Gastroesophageal sphincter (tissue), 4 donors: Measurements from ENCODE around the gene PNPLA1. TPM values are rescaled to one million over a fixed set of nuclear protein-coding genes. Genes with fewer than 3 reads are reported as not detected.

Experiments used
- ATAC-seq: fragments of 150-250 bp; one replicate; pipeline ENCODE4 v1.9.1; 2016; ENCODE audit warnings: mild to moderate bottlenecking, moderate library complexity
- H3K27ac ChIP-seq, 4 donors: fragments of 200-600 bp; sonication (generic) in 3 of 4; 1 replicate in 3 of 4; 2 replicates in 1 of 4; pipeline ENCODE4 v1.5.1; 2016 to 2019
- H3K27me3 ChIP-seq: fragments of 200-600 bp; sonication (generic); one replicate; pipeline ENCODE4 v1.5.1; 2019
- H3K36me3 ChIP-seq, 2 donors: fragments of 200-600 bp; sonication (generic); one replicate each; pipeline ENCODE4 v1.5.1; 2019; ENCODE audit warnings: control low read depth in 1 of 2
- H3K4me1 ChIP-seq, 3 donors: fragments of 200-600 bp; sonication (generic); 1 replicate in 2 of 3; 2 replicates in 1 of 3; pipeline ENCODE4 v1.5.1; 2016 to 2019; ENCODE audit warnings: control low read depth in 2 of 3
- H3K4me3 ChIP-seq, 2 donors: fragments of 200-600 bp; sonication (generic); one replicate each; pipeline ENCODE4 v1.5.1; 2019; ENCODE audit warnings: mild to moderate bottlenecking in 1 of 2, moderate library complexity in 1 of 2
- H3K9me3 ChIP-seq, 3 donors: fragments of 200-600 bp; sonication (generic); one replicate each; pipeline ENCODE4 v1.5.1; 2017 to 2019; ENCODE audit warnings: control low read depth in 2 of 3
- EP300 ChIP-seq: sonication (generic); formaldehyde crosslinking; IDR thresholded peaks from one replicate; pipeline ENCODE4 v1.6.1; 2017; ENCODE audit warnings: antibody characterized with exemption, mild to moderate bottlenecking
- POLR2A ChIP-seq, 2 donors: fragments of 450-650 bp; IDR thresholded peaks; one replicate each; pipeline ENCODE4 v1.6.1; 2017; ENCODE audit warnings: antibody characterized with exemption in 2 of 2, mild to moderate bottlenecking in 2 of 2, moderate library complexity in 1 of 2
- POLR2AphosphoS5 ChIP-seq: sonication (generic); formaldehyde crosslinking; IDR thresholded peaks from one replicate; pipeline ENCODE4 v1.6.1; 2017; ENCODE audit warnings: antibody characterized with exemption
- WGBS, 2 donors: methylation state at CpG; one replicate each; pipeline ENCODE4 v1.1.5; 2018; ENCODE audit warnings: low coverage in 1 of 2; 5-methylcytosine and 5-hydroxymethylcytosine counted together
- total RNA-seq, 4 donors: library from RNA; depleted of rRNA; stranded (reverse); fragments of >200 nt; gene quantifications; one replicate each; pipeline ENCODE4 v1.1.0, GENCODE V29; 2016
- TF ChIP-seq, protein P1 (sequence below), 4 experiments: fragments of 200-600 bp in 2 of 4; fragments of 450-650 bp in 2 of 4; sonication (generic) in 1 of 4; IDR thresholded peaks; one replicate each; pipeline ENCODE4 v1.5.1; 2017 to 2019; ENCODE audit warnings: antibody characterized with exemption in 4 of 4, mild to moderate bottlenecking in 2 of 4, moderate library complexity in 2 of 4

The PNPLA1 gene
- total RNA-seq, 4 donors from 2014 or later = not detected

DNA sequence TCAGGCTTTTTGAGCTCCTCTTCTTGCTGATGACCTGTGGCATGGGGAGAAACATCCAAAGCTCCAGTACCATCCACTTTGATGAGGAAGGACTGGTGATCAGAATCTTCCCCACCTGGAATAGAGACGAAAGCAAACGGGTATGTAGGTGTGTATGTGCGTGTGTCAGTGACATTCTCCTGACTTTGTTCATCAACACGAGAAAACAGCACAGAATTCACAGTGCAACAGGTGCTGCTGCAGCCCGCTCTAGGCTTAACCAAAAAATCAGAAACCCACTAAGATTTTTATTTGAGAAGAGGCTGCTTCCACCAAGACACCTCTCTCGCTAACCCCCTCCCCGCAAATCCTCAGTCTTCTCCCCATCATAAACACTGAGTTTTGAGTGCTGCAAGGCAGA lies 58.7 kb downstream of the PNPLA1 start:
- TF ChIP-seq POLR2AphosphoS5 = no peak
- TF ChIP-seq, protein P1, sequence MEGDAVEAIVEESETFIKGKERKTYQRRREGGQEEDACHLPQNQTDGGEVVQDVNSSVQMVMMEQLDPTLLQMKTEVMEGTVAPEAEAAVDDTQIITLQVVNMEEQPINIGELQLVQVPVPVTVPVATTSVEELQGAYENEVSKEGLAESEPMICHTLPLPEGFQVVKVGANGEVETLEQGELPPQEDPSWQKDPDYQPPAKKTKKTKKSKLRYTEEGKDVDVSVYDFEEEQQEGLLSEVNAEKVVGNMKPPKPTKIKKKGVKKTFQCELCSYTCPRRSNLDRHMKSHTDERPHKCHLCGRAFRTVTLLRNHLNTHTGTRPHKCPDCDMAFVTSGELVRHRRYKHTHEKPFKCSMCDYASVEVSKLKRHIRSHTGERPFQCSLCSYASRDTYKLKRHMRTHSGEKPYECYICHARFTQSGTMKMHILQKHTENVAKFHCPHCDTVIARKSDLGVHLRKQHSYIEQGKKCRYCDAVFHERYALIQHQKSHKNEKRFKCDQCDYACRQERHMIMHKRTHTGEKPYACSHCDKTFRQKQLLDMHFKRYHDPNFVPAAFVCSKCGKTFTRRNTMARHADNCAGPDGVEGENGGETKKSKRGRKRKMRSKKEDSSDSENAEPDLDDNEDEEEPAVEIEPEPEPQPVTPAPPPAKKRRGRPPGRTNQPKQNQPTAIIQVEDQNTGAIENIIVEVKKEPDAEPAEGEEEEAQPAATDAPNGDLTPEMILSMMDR (IDR thresholded peaks at IDR 0.05) = no peak
- TF ChIP-seq POLR2A (IDR thresholded peaks at IDR 0.05) = no peak
- no peak for TF ChIP-seq EP300
- no peak for ATAC-seq
- Histone ChIP-seq H3K27me3 (peaks cover 31% of the 10 kb centered on the region), H3K4me3 (no peak overlapping the region), H3K9me3 (no peaks in the 10 kb centered on the region), H3K36me3 (no peaks in the 10 kb centered on the region), H3K4me1 (no peaks in the 10 kb centered on the region), H3K27ac (no peak overlapping the region)
- 81 to 96% methylated on average over 4 to 7 of the region's 7 CpGs for WGBS, 2 donors

GRCh38 chr6:36329798-36330291 lies 60.0 kb downstream of the PNPLA1 start:
- no peak for ATAC-seq
- TF ChIP-seq POLR2A (IDR thresholded peaks at IDR 0.05) = no peak
- no peak for TF ChIP-seq EP300
- TF ChIP-seq POLR2AphosphoS5 = no peak
- TF ChIP-seq, protein P1 (IDR thresholded peaks at IDR 0.05) = no peak
- no peak overlapping the region for H3K4me3 ChIP-seq
- no peaks in the 10 kb centered on the region for H3K36me3 ChIP-seq
- no peaks in the 10 kb centered on the region for H3K9me3 ChIP-seq
- peaks cover 37% of the 10 kb centered on the region for H3K27me3 ChIP-seq
- H3K4me1 ChIP-seq = no peaks in the 10 kb centered on the region
- 17% methylated on average over 1 of the region's 14 CpGs; no CpG with 5 or more reads in 1 of the 2 donors for WGBS, 2 donors
- H3K27ac ChIP-seq = no peak overlapping the region

- no peaks in the 10 kb centered on the region for H3K4me1 ChIP-seq
- TF ChIP-seq POLR2AphosphoS5 = no peak
- no peak for TF ChIP-seq EP300
- no peak for TF ChIP-seq POLR2A (IDR thresholded peaks at IDR 0.05)
- TF ChIP-seq, protein P1 (IDR thresholded peaks at IDR 0.05) = no peak
- no peak overlapping the region for H3K27ac ChIP-seq
- H3K9me3 ChIP-seq = no peaks in the 10 kb centered on the region
- H3K36me3 ChIP-seq = no peaks in the 10 kb centered on the region
- 90% methylated on average over 4 of the region's 14 CpGs; no CpG with 5 or more reads in 1 of the 2 donors for WGBS, 2 donors
- H3K4me3 ChIP-seq = no peak overlapping the region
- peaks cover 39% of the 10 kb centered on the region for H3K27me3 ChIP-seq
- ATAC-seq = no peak
Measured at GRCh38 chr6:36330366-36330765, 60.5 kb downstream of the PNPLA1 start.

DNA sequence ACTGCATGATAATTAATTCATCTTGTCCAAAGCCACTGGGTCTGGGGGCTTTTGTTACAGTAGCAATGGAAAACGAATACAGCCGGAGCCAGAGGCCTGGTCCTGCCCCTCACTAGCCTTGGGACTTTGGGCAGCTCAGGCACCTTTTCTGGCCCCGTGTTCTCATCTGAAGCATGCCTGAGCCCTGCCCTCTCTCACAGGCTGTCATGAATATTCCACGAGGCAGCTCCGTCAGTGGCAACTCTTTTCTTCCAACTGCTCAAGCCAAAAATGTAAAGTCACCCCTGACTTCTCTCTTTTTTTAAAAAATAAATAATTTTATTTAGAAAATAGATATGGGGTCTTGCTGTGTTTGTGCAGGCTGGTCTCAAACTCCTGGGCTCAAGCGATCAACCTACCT lies 61.5 kb downstream of the PNPLA1 start:
- no peak for ATAC-seq
- H3K4me3 ChIP-seq = no peak overlapping the region
- TF ChIP-seq EP300 (no peak), POLR2AphosphoS5 (no peak), POLR2A (IDR thresholded peaks at IDR 0.05) (no peak)
- TF ChIP-seq, protein P1 (IDR thresholded peaks at IDR 0.05) = no peak
- H3K27ac ChIP-seq = no peak overlapping the region
- H3K36me3 ChIP-seq = no peaks in the 10 kb centered on the region
- H3K27me3 ChIP-seq = peaks cover 45% of the 10 kb centered on the region
- H3K4me1 ChIP-seq = no peaks in the 10 kb centered on the region
- WGBS, 2 donors = 92 to 95% methylated on average over 5 to 6 of the region's 6 CpGs
- no peaks in the 10 kb centered on the region for H3K9me3 ChIP-seq

- Histone ChIP-seq H3K27ac (no peak overlapping the region), H3K27me3 (peaks cover 51% of the 10 kb centered on the region), H3K4me1 (no peaks in the 10 kb centered on the region), H3K9me3 (no peaks in the 10 kb centered on the region), H3K4me3 (no peak overlapping the region), H3K36me3 (no peaks in the 10 kb centered on the region)
- 69 to 73% methylated on average over 8 of the region's 8 CpGs for WGBS, 2 donors
- ATAC-seq = no peak
- TF ChIP-seq, protein P1 (IDR thresholded peaks at IDR 0.05) = no peak
- TF ChIP-seq POLR2AphosphoS5 (no peak), POLR2A (IDR thresholded peaks at IDR 0.05) (no peak), EP300 (no peak)
Measured at GRCh38 chr6:36333171-36333895, 63.5 kb downstream of the PNPLA1 start.
